Skeletal muscle cell (primary cell): ENCODE measurements around the gene ATP6V1G2.
"Not testable (repeated sequence)": the region's sequence is repeated elsewhere in the genome, so short reads cannot be mapped to it uniquely, and the experiment has no call there.

Experiments used
- DNase-seq: peaks from one replicate; pipeline ENCODE4 v3.0.0-alpha.2; 2010; ENCODE audit warnings: low read depth
- H3K4me3 ChIP-seq: 2 replicates; pipeline ENCODE4 v1.5.1; 2011; ENCODE audit warnings: low read depth, mild to moderate bottlenecking, control low read depth, low read length, moderate library complexity

ATP6V1G2 gene

GRCh38 chr6:31557443-31558317, 11.3 kb upstream of the ATP6V1G2 start:
- no peak overlapping the region for H3K4me3 ChIP-seq
- no peak for DNase-seq

GRCh38 chr6:31556307-31556706, 9.9 kb upstream of the ATP6V1G2 start:
- no peak for DNase-seq
- no peak overlapping the region for H3K4me3 ChIP-seq

GRCh38 chr6:31551371-31551770, 5.0 kb upstream of the ATP6V1G2 start:
- H3K4me3 ChIP-seq, DNase-seq: not testable (repeated sequence)

- no peak for DNase-seq
- H3K4me3 ChIP-seq = peak overlapping the region; percentile 60
Observed at GRCh38 chr6:31548544-31548873, 2.1 kb upstream of the ATP6V1G2 start.

GRCh38 chr6:31547727-31548543, 1.5 kb upstream of the ATP6V1G2 start:
- peak overlapping the region; percentile 60 for H3K4me3 ChIP-seq
- DNase-seq = no peak

GRCh38 chr6:31546958-31547726, 734 bp upstream of the ATP6V1G2 start, which contains the start of gene NFKBIL1:
Gene NFKBIL1 (plus strand): TSS chr6:31547608. CDS start chr6:31547695, 87 bp downstream.
- H3K4me3 ChIP-seq = peak within 1 kb of the TSS; percentile 60
- DNase-seq = peak; percentile 95

GRCh38 chr6:31545291-31545690, 1.1 kb downstream of the ATP6V1G2 start:
- no peak overlapping the region for H3K4me3 ChIP-seq
- DNase-seq = no peak

GRCh38 chr6:31544676-31545075, 1.7 kb downstream of the ATP6V1G2 start:
- DNase-seq = no peak
- no peak overlapping the region for H3K4me3 ChIP-seq

- H3K4me3 ChIP-seq = no peak overlapping the region
- no peak for DNase-seq
Observed at GRCh38 chr6:31543639-31544038, 2.8 kb downstream of the ATP6V1G2 start.

GRCh38 chr6:31541658-31542521, 4.5 kb downstream of the ATP6V1G2 start, which contains the start of gene DDX39B:
Gene DDX39B (minus strand): TSS chr6:31542003. CDS start chr6:31540532, 1,471 bp downstream.
- DNase-seq = peak; percentile 91
- peak within 1 kb of the TSS; percentile 66 for H3K4me3 ChIP-seq

- no peak for DNase-seq
- peak overlapping the region; percentile 66 for H3K4me3 ChIP-seq
Observed at GRCh38 chr6:31541059-31541657, 5.2 kb downstream of the ATP6V1G2 start.

- peak overlapping the region; percentile 66 for H3K4me3 ChIP-seq
- no peak for DNase-seq
Observed at GRCh38 chr6:31540640-31541039, 5.8 kb downstream of the ATP6V1G2 start.

- no peak for DNase-seq
- H3K4me3 ChIP-seq = peak overlapping the region; percentile 66
Observed at GRCh38 chr6:31538805-31539400, 7.5 kb downstream of the ATP6V1G2 start.

- DNase-seq = no peak
- H3K4me3 ChIP-seq = no peak overlapping the region
Observed at GRCh38 chr6:31535538-31536324, 10.7 kb downstream of the ATP6V1G2 start.

GRCh38 chr6:31534521-31535040, 11.8 kb downstream of the ATP6V1G2 start:
- DNase-seq = no peak
- no peak overlapping the region for H3K4me3 ChIP-seq

- no peak overlapping the region for H3K4me3 ChIP-seq
- DNase-seq = no peak
Observed at GRCh38 chr6:31534011-31534410, 12.4 kb downstream of the ATP6V1G2 start.

- no peak for DNase-seq
- H3K4me3 ChIP-seq = no peak overlapping the region
Observed at GRCh38 chr6:31533455-31533841, 13.0 kb downstream of the ATP6V1G2 start.
